Astrocyte (in vitro differentiated cells and primary cell): ENCODE measurements around the gene SFPQ. TPM values are rescaled to one million over a fixed set of nuclear protein-coding genes. Genes with fewer than 3 reads are reported as not detected.
"Not testable (repeated sequence)": the region's sequence is repeated elsewhere in the genome, so short reads cannot be mapped to it uniquely, and the experiment has no call there.

Experiments
- DNase-seq: peaks from one replicate; pipeline ENCODE4 v3.0.0-alpha.2; 2010; ENCODE audit warnings: low read depth
- FAIRE-seq: peaks from 2 replicates; lab custom pipeline; 2011; peaks lifted over from hg19 to GRCh38; lab: Jason Lieb, UNC
- H2AFZ ChIP-seq: 2 replicates; pipeline ENCODE4 v1.6.0; 2012; ENCODE audit warnings: low read depth, low read length, inconsistent platforms
- H3K27ac ChIP-seq: 2 replicates; pipeline ENCODE4 v1.5.1; 2011; ENCODE audit warnings: low read depth, low read length, inconsistent platforms
- H3K27me3 ChIP-seq: 2 replicates; pipeline ENCODE4 v1.6.0; 2011; ENCODE audit warnings: low read length, inconsistent platforms; ENCODE audit not compliant: insufficient read depth
- H3K36me3 ChIP-seq: 2 replicates; pipeline ENCODE4 v1.5.1; 2011; ENCODE audit warnings: low read length, inconsistent platforms; ENCODE audit not compliant: insufficient read depth
- H3K4me1 ChIP-seq: 2 replicates; pipeline ENCODE4 v1.5.1; 2011; ENCODE audit warnings: low read length, inconsistent platforms; ENCODE audit not compliant: insufficient read depth
- H3K4me2 ChIP-seq: 2 replicates; pipeline ENCODE4 v1.6.0; 2012; ENCODE audit warnings: low read length, inconsistent platforms
- H3K4me3 ChIP-seq: 2 replicates; pipeline ENCODE4 v1.5.1; 2011; ENCODE audit warnings: low read depth, mild to moderate bottlenecking, low read length, inconsistent platforms; ENCODE audit not compliant: insufficient read depth
- H3K79me2 ChIP-seq: 2 replicates; pipeline ENCODE4 v1.6.0; 2012; ENCODE audit warnings: mild to moderate bottlenecking, low read length, inconsistent platforms; ENCODE audit not compliant: insufficient read depth
- H3K9ac ChIP-seq: 2 replicates; pipeline ENCODE4 v1.6.0; 2012; ENCODE audit warnings: mild to moderate bottlenecking, low read length, inconsistent platforms
- H3K9me3 ChIP-seq: 2 replicates; pipeline ENCODE4 v1.5.1; 2012; ENCODE audit warnings: low read depth, mild to moderate bottlenecking, low read length, inconsistent platforms; ENCODE audit not compliant: insufficient read depth
- H4K20me1 ChIP-seq: 2 replicates; pipeline ENCODE4 v1.6.0; 2012; ENCODE audit warnings: low read length, inconsistent platforms; ENCODE audit not compliant: insufficient read depth
- H3K27ac Mint-ChIP-seq: one replicate; pipeline ENCODE4 v1.8.0; 2021; ENCODE audit warnings: mild to moderate bottlenecking, mixed read lengths; ENCODE audit not compliant: unreplicated experiment
- H3K27me3 Mint-ChIP-seq: one replicate; pipeline ENCODE4 v1.8.0; 2021; ENCODE audit warnings: low read depth, mixed read lengths; ENCODE audit not compliant: unreplicated experiment
- H3K36me3 Mint-ChIP-seq: one replicate; pipeline ENCODE4 v1.8.0; 2021; ENCODE audit warnings: low read depth, mixed read lengths; ENCODE audit not compliant: unreplicated experiment
- H3K4me1 Mint-ChIP-seq: one replicate; pipeline ENCODE4 v1.8.0; 2021; ENCODE audit warnings: low read depth, mixed read lengths; ENCODE audit not compliant: unreplicated experiment
- H3K4me3 Mint-ChIP-seq: one replicate; pipeline ENCODE4 v1.8.0; 2021; ENCODE audit warnings: mild to moderate bottlenecking, moderate library complexity, mixed read lengths; ENCODE audit not compliant: unreplicated experiment
- H3K9me3 Mint-ChIP-seq: one replicate; pipeline ENCODE4 v1.8.0; 2021; ENCODE audit warnings: mild to moderate bottlenecking, mixed read lengths; ENCODE audit not compliant: unreplicated experiment
- EZH2 ChIP-seq: IDR thresholded peaks from 2 replicates; pipeline ENCODE4 v1.6.1; 2012; ENCODE audit warnings: mild to moderate bottlenecking, low read length, inconsistent platforms; ENCODE audit not compliant: insufficient read depth
- total RNA-seq: library from RNA; stranded (reverse); gene quantifications from 2 replicates; pipeline ENCODE4 v1.2.1, GENCODE V29; 2021
- TF ChIP-seq, protein P1 (sequence below): IDR thresholded peaks from 2 replicates; pipeline ENCODE4 v1.5.1; 2011; ENCODE audit warnings: low read depth, mild to moderate bottlenecking, inconsistent platforms, low read length, moderate library complexity; ENCODE audit not compliant: insufficient read depth

The SFPQ gene
- total RNA-seq, 1 donor from 2014 or later = 209 TPM

DNA sequence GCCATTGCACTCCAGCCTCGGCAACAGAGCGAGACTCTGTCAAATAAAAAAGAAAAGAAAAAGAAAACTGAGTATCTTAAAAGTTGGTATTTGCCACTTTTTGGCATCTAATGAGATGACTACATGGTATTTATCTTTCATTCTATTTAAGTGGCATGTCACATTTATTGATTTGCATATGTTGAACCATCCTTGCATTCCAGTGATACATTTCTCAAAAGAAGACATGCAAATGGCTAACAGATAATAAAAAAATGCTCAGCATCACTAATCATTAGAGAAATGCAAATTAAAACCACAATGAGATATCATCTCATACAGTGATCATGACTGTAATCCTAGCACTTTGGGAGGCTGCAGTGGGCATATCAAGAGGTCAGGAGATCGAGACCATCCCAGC is 28.1 kb downstream of the SFPQ start:
- DNase-seq (no peak), FAIRE-seq (no peak)
- H3K4me2 ChIP-seq = no peak overlapping the region
- no peak overlapping the region for H3K9ac ChIP-seq
- no peak for TF ChIP-seq EZH2
- TF ChIP-seq, protein P1, sequence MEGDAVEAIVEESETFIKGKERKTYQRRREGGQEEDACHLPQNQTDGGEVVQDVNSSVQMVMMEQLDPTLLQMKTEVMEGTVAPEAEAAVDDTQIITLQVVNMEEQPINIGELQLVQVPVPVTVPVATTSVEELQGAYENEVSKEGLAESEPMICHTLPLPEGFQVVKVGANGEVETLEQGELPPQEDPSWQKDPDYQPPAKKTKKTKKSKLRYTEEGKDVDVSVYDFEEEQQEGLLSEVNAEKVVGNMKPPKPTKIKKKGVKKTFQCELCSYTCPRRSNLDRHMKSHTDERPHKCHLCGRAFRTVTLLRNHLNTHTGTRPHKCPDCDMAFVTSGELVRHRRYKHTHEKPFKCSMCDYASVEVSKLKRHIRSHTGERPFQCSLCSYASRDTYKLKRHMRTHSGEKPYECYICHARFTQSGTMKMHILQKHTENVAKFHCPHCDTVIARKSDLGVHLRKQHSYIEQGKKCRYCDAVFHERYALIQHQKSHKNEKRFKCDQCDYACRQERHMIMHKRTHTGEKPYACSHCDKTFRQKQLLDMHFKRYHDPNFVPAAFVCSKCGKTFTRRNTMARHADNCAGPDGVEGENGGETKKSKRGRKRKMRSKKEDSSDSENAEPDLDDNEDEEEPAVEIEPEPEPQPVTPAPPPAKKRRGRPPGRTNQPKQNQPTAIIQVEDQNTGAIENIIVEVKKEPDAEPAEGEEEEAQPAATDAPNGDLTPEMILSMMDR = no peak
- H3K79me2 ChIP-seq = no peaks in the 10 kb centered on the region
- no peaks in the 10 kb centered on the region for H3K9me3 ChIP-seq
- H3K27ac ChIP-seq = no peak overlapping the region
- Mint-ChIP-seq H3K27me3 (no peaks in the 10 kb centered on the region), H3K36me3 (no peaks in the 10 kb centered on the region), H3K9me3 (peaks cover 9% of the 10 kb centered on the region), H3K4me1 (no peaks in the 10 kb centered on the region), H3K4me3 (no peak overlapping the region), H3K27ac (no peak overlapping the region)
- H3K36me3 ChIP-seq = no peaks in the 10 kb centered on the region
- no peak overlapping the region for H3K4me3 ChIP-seq
- H3K27me3 ChIP-seq = no peaks in the 10 kb centered on the region
- no peaks in the 10 kb centered on the region for H4K20me1 ChIP-seq
- no peaks in the 10 kb centered on the region for H3K4me1 ChIP-seq
- H2AFZ ChIP-seq = no peak overlapping the region

DNA sequence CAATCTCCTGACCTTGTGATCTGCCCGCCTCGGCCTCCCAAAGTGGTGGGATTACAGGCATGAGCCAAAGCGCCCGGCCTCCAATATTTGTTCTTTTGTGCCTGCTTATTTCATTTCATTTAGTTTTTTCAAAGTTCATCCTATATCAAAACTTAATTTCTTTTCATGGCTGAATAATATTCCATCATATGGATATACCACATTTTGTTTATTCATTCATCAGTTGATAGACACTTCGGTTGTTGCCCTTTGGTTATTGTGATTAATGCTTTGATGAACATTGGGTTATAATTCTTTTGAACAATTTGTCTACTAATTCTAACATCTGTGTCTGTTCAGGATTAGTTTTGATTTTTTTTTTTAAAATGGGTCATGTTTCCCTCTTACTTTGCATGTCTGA is 41.7 kb downstream of the SFPQ start:
- Mint-ChIP-seq H3K9me3 (no peaks in the 10 kb centered on the region), H3K36me3 (no peaks in the 10 kb centered on the region)

DNA sequence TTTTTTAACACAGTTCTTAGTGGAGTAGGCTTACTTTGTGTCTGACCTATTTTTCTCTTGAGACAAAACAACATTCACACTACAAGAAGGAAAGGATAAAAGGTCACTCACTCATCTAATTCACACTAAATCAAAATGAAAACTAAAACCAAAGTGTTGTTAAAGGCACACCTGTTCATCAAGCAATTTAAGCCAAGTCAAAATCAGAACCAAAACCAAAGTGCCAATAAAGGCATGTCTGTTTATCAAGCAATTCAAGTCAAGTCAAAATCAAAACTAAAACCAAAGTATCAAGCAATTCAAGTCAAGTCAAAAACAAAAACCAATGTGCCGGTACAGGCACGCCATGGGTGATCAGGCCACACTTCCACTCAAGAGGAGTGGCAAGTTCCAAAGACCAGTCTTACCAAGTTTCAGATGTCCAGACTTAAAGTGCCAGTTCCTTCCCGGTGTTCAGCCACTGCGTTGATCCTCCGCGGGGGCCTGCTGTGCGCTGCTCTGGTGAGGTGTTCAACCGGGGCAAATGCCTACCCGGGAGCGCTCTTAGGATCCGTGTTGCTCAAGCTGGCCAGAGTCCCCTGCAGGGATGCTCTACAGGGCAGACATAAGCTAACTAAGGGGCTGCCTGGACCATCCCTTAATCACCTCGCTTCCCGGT is 46.9 kb downstream of the SFPQ start:
- H3K36me3 ChIP-seq, H4K20me1 ChIP-seq, H3K9ac ChIP-seq, H3K4me1 ChIP-seq, H3K9me3 Mint-ChIP-seq, H3K79me2 ChIP-seq, H3K36me3 Mint-ChIP-seq, DNase-seq, H3K27me3 ChIP-seq, H3K4me1 Mint-ChIP-seq, FAIRE-seq, H3K27ac Mint-ChIP-seq, H3K9me3 ChIP-seq, H3K27ac ChIP-seq, H3K4me3 Mint-ChIP-seq, H3K4me3 ChIP-seq: not testable (repeated sequence)
- H3K4me2 ChIP-seq = peak overlapping the region; percentile 18
- peak overlapping the region; percentile 66 for H2AFZ ChIP-seq
- peaks cover 15% of the 10 kb centered on the region for H3K27me3 Mint-ChIP-seq

More for the DNA sequence above, 41.7 kb downstream of the SFPQ start:
- H3K27me3 Mint-ChIP-seq = no peaks in the 10 kb centered on the region
- H3K79me2 ChIP-seq = no peaks in the 10 kb centered on the region
- FAIRE-seq (no peak), DNase-seq (no peak)
- no peaks in the 10 kb centered on the region for H3K27me3 ChIP-seq
- H3K9me3 ChIP-seq = no peaks in the 10 kb centered on the region
- no peaks in the 10 kb centered on the region for H4K20me1 ChIP-seq
- H3K4me3 Mint-ChIP-seq = no peak overlapping the region
- H3K27ac Mint-ChIP-seq = no peak overlapping the region
- no peak for TF ChIP-seq EZH2
- TF ChIP-seq, protein P1 = no peak
- no peak overlapping the region for H3K4me2 ChIP-seq
- H3K9ac ChIP-seq = no peak overlapping the region
- no peak overlapping the region for H3K4me3 ChIP-seq
- H3K4me1 Mint-ChIP-seq = no peaks in the 10 kb centered on the region
- H3K36me3 ChIP-seq = no peaks in the 10 kb centered on the region
- no peak overlapping the region for H2AFZ ChIP-seq
- no peaks in the 10 kb centered on the region for H3K4me1 ChIP-seq
- H3K27ac ChIP-seq = no peak overlapping the region
